Measurements from ENCODE around the gene TUNAR. TPM values are rescaled to one million over a fixed set of nuclear protein-coding genes. Genes with fewer than 3 reads are reported as not detected.

TUNAR gene
- total RNA-seq, 2 donors from 2014 or later = 26.2 to 30.0 TPM

DNA sequence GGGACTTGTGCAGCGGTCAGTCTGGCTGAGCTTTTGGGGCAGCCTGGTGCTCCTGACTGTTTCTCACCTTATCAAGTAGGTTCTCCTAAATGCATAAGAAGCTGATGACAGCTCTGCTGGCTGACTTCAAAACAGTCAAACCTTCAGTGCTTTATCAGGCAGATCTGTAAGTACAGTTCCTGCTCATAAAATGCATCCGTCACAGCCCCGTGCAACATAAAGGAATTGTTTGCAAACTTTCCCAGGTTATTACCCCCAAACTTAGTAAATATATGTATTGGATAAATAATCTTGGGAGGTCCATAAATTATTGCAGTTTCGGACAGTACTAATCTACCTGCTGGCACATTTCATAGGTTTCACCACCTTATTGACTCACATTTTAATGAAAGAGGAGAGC lies 10.7 kb downstream of the TUNAR start:
- WGBS, 2 experiments (ENCODE audit: insufficient coverage in 1 of 2, insufficient read length in 1 of 2) = 97 to 100% methylated on average over 1 to 4 of the region's 4 CpGs
- no peaks in the 10 kb centered on the region for H3K9me3 ChIP-seq (ENCODE audit: control insufficient read depth, low read length)
- H3K27me3 Mint-ChIP-seq (ENCODE audit: insufficient read depth) = no peaks in the 10 kb centered on the region
- no peak overlapping the region for H3K4me3 Mint-ChIP-seq
- no peaks in the 10 kb centered on the region for H3K36me3 ChIP-seq (ENCODE audit: control insufficient read depth, insufficient read depth, low read length)
- H3K4me1 Mint-ChIP-seq = peaks cover 19% of the 10 kb centered on the region
- TF ChIP-seq, protein P1, sequence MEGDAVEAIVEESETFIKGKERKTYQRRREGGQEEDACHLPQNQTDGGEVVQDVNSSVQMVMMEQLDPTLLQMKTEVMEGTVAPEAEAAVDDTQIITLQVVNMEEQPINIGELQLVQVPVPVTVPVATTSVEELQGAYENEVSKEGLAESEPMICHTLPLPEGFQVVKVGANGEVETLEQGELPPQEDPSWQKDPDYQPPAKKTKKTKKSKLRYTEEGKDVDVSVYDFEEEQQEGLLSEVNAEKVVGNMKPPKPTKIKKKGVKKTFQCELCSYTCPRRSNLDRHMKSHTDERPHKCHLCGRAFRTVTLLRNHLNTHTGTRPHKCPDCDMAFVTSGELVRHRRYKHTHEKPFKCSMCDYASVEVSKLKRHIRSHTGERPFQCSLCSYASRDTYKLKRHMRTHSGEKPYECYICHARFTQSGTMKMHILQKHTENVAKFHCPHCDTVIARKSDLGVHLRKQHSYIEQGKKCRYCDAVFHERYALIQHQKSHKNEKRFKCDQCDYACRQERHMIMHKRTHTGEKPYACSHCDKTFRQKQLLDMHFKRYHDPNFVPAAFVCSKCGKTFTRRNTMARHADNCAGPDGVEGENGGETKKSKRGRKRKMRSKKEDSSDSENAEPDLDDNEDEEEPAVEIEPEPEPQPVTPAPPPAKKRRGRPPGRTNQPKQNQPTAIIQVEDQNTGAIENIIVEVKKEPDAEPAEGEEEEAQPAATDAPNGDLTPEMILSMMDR (conservative IDR thresholded peaks at IDR 0.05) = no peak
- H3K9me3 Mint-ChIP-seq = no peaks in the 10 kb centered on the region
- H3K4me3 ChIP-seq (ENCODE audit: low read length) = no peak overlapping the region
- no peak for DNase-seq
- H3K27me3 ChIP-seq (ENCODE audit: control insufficient read depth, insufficient read depth, low read length, poor library complexity, severe bottlenecking) = no peaks in the 10 kb centered on the region
- H3K4me1 ChIP-seq (ENCODE audit: control insufficient read depth, insufficient read depth, low read length) = no peaks in the 10 kb centered on the region
- peaks cover 5% of the 10 kb centered on the region for H3K36me3 Mint-ChIP-seq (ENCODE audit: low read depth)
- H3K27ac ChIP-seq (ENCODE audit: low read depth, low read length) = no peak overlapping the region
- H3K27ac Mint-ChIP-seq = no peak overlapping the region
- H3K9ac ChIP-seq (ENCODE audit: extremely low read depth, low read length, poor library complexity, severe bottlenecking) = no peak overlapping the region

- DNase-seq = peak; percentile 34
- Histone ChIP-seq H3K4me1 (ENCODE audit: control insufficient read depth, insufficient read depth, low read length) (peaks cover 5% of the 10 kb centered on the region), H3K9me3 (ENCODE audit: control insufficient read depth, low read length) (no peaks in the 10 kb centered on the region), H3K27me3 (ENCODE audit: control insufficient read depth, insufficient read depth, low read length, poor library complexity, severe bottlenecking) (no peaks in the 10 kb centered on the region), H3K36me3 (ENCODE audit: control insufficient read depth, insufficient read depth, low read length) (no peaks in the 10 kb centered on the region), H3K4me3 (ENCODE audit: low read length) (no peak overlapping the region), H3K27ac (ENCODE audit: low read depth, low read length) (no peak overlapping the region), H3K9ac (ENCODE audit: extremely low read depth, low read length, poor library complexity, severe bottlenecking) (no peak overlapping the region)
- Mint-ChIP-seq H3K4me1 (peaks cover 26% of the 10 kb centered on the region), H3K27me3 (ENCODE audit: insufficient read depth) (no peaks in the 10 kb centered on the region), H3K9me3 (no peaks in the 10 kb centered on the region), H3K4me3 (no peak overlapping the region), H3K27ac (no peak overlapping the region), H3K36me3 (ENCODE audit: low read depth) (peaks cover 5% of the 10 kb centered on the region)
- WGBS, 2 experiments (ENCODE audit: insufficient coverage in 1 of 2, insufficient read length in 1 of 2) = 91 to 94% methylated on average over 8 to 11 of the region's 11 CpGs
- TF ChIP-seq, protein P1 (conservative IDR thresholded peaks at IDR 0.05) = no peak
Measured at GRCh38 chr14:95889236-95889979, 12.8 kb downstream of the TUNAR start.

DNA sequence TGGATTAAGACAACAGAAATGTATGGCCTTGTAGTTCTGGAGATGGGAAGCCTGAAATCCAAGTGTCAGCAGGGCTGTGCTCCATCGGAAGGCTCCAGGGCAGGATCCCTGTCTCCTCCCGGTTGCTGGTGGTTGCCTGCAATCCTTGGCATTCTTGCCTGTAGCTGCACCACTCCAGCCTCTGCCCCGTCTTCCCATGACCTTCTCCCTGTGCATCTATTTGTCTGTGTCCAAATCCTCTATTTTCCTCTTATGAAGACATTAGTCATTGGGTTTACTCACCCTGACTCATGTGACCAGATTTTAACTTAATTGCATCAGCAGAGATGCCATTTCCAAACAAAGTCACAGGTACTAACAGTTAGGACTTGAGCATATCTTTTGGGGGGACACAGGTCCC lies 15.1 kb downstream of the TUNAR start:
- Histone ChIP-seq H3K9me3 (ENCODE audit: control insufficient read depth, low read length) (no peaks in the 10 kb centered on the region), H3K9ac (ENCODE audit: extremely low read depth, low read length, poor library complexity, severe bottlenecking) (no peak overlapping the region), H3K27me3 (ENCODE audit: control insufficient read depth, insufficient read depth, low read length, poor library complexity, severe bottlenecking) (no peaks in the 10 kb centered on the region), H3K27ac (ENCODE audit: low read depth, low read length) (no peak overlapping the region), H3K4me3 (ENCODE audit: low read length) (no peak overlapping the region), H3K4me1 (ENCODE audit: control insufficient read depth, insufficient read depth, low read length) (peaks cover 11% of the 10 kb centered on the region), H3K36me3 (ENCODE audit: control insufficient read depth, insufficient read depth, low read length) (no peaks in the 10 kb centered on the region)
- DNase-seq = no peak
- Mint-ChIP-seq H3K27me3 (ENCODE audit: insufficient read depth) (peaks cover 3% of the 10 kb centered on the region), H3K4me3 (no peak overlapping the region), H3K9me3 (no peaks in the 10 kb centered on the region), H3K36me3 (ENCODE audit: low read depth) (peaks cover 5% of the 10 kb centered on the region), H3K27ac (no peak overlapping the region), H3K4me1 (peaks cover 27% of the 10 kb centered on the region)
- TF ChIP-seq, protein P1 (conservative IDR thresholded peaks at IDR 0.05) = no peak
- WGBS, 2 experiments (ENCODE audit: insufficient coverage in 1 of 2, insufficient read length in 1 of 2) = 90 to 94% methylated on average over 3 of the region's 3 CpGs

Measured in endodermal cell (in vitro differentiated cells).